Measurements from ENCODE around the gene SCYL2.

GRCh38 chr12:100221523-100221922 lies 45.5 kb upstream of the SCYL2 start:
- TF ChIP-seq CTCF (IDR thresholded peaks at IDR 0.05; ENCODE audit: low read depth, low read length, poor library complexity, severe bottlenecking) = no peak
- TF ChIP-seq EZH2phosphoT487 (IDR thresholded peaks at IDR 0.05; ENCODE audit: borderline replicate concordance, low read length) = no peak

Data from DOHH2 (cell line).